SK-N-MC (cell line): ENCODE measurements around the gene NTN4.

Source experiments
- EZH2 ChIP-seq: fragments of 200-600 bp; sonication (generic); IDR thresholded peaks from one replicate; pipeline ENCODE4 v1.6.1; 2017; ENCODE audit warnings: antibody characterized with exemption
- POLR2AphosphoS5 ChIP-seq: IDR thresholded peaks from 2 replicates; pipeline ENCODE4 v1.6.1; 2012; ENCODE audit warnings: mild to moderate bottlenecking, low read depth, low read length, borderline replicate concordance

DNA sequence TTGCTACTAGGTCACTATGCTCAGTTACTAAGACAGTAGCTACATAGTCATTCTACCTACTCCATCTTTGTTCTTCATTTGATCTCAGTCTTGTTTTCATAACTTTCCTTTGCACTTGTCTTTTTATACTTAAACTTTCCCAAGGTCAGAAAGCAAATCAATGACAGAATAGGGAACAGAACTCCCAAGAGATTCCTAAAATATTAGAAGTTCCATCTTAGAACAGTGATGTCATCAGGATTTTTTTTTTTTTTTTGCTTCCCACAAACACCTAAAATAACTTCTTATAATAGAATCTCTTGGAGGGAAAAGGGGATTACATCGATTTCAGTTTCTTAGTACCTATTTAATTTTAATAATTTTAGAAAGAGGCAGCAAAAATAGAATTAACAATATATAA is 65.8 kb downstream of the NTN4 start:
- no peak for TF ChIP-seq POLR2AphosphoS5
- no peak for TF ChIP-seq EZH2
